KMS-11 (cell line): ENCODE data around the gene CMIP.

Experiments used
- H2AFZ ChIP-seq: fragments of 200-600 bp; sonication (generic); 2 replicates; pipeline ENCODE4 v1.6.1; 2016; ENCODE audit warnings: antibody characterized with exemption, mixed run types, low read depth
- H3K27ac ChIP-seq: fragments of 200-600 bp; sonication (generic); 2 replicates; pipeline ENCODE4 v1.6.1; 2016; ENCODE audit warnings: mild to moderate bottlenecking, mixed run types
- H3K27me3 ChIP-seq: fragments of 200-600 bp; sonication (generic); 2 replicates; pipeline ENCODE4 v1.6.1; 2017; ENCODE audit warnings: mild to moderate bottlenecking, low read depth, mixed run types, moderate library complexity; ENCODE audit not compliant: insufficient read depth
- H3K36me3 ChIP-seq: fragments of 200-600 bp; sonication (generic); 2 replicates; pipeline ENCODE4 v1.6.1; 2017; ENCODE audit warnings: mild to moderate bottlenecking, mixed run types; ENCODE audit not compliant: insufficient read depth
- H3K4me1 ChIP-seq: fragments of 200-600 bp; sonication (generic); 2 replicates; pipeline ENCODE4 v1.6.1; 2016; ENCODE audit warnings: mild to moderate bottlenecking, low read depth, mixed run types; ENCODE audit not compliant: poor library complexity, severe bottlenecking
- H3K4me2 ChIP-seq: fragments of 200-600 bp; sonication (generic); 2 replicates; pipeline ENCODE4 v1.7.0; 2016; ENCODE audit warnings: mild to moderate bottlenecking, mixed run types
- H3K4me3 ChIP-seq: fragments of 200-600 bp; sonication (generic); IDR thresholded peaks from 2 replicates; pipeline ENCODE4 v1.6.1; 2017; ENCODE audit warnings: low read depth, low read length, mixed read lengths; ENCODE audit not compliant: insufficient read depth
- H3K79me2 ChIP-seq: fragments of 200-600 bp; sonication (generic); 2 replicates; pipeline ENCODE4 v1.6.1; 2016; ENCODE audit warnings: low read depth, mixed run types; ENCODE audit not compliant: insufficient read depth
- H3K9ac ChIP-seq: fragments of 200-600 bp; sonication (generic); 2 replicates; pipeline ENCODE4 v1.6.1; 2016; ENCODE audit warnings: mild to moderate bottlenecking, mixed run types
- H4K20me1 ChIP-seq: fragments of 200-600 bp; sonication (generic); 2 replicates; pipeline ENCODE4 v1.6.1; 2016; ENCODE audit warnings: mild to moderate bottlenecking, mixed run types; ENCODE audit not compliant: insufficient read depth
- TF ChIP-seq, protein P1 (sequence below): fragments of 200-600 bp; sonication (generic); conservative IDR thresholded peaks from 2 replicates; pipeline ENCODE4 v1.6.1; 2017; ENCODE audit warnings: low read depth, mild to moderate bottlenecking, antibody characterized with exemption, low read length, moderate library complexity, mixed read lengths

CMIP gene

DNA sequence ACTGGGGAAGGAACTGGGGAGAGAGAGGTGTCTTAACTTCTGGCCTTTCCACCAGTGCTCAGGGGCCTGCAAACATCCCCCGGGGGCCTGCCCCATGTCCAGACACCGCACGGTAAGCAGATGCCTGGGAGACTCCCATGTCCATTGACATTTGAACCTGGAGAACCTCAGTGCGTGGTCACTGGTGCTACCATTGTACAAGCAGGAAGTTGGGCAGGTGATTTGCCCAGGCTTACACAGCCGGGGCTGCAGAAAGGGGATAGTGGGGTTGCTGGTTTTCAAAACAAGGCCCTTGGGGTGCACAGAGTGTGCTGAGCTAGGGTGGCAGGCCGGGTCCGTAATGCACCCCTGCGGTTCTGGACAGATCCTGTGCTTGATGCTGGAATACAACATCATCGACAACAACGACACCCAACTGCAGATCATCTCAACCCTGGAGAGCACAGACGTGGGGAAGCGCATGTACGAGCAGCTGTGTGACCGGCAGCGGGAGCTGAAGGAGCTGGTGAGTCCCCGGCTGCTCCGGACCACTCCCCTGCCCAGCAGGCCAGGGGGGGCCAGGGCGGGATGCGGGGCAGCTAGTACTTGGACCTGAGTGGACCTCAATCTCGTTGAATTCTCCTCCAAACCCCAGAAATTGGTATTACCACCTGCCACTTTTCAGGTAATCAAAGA lies 256.8 kb downstream of the CMIP start:
- Histone ChIP-seq H3K36me3 (no peaks in the 10 kb centered on the region), H2AFZ (no peak overlapping the region)
- TF ChIP-seq, protein P1, sequence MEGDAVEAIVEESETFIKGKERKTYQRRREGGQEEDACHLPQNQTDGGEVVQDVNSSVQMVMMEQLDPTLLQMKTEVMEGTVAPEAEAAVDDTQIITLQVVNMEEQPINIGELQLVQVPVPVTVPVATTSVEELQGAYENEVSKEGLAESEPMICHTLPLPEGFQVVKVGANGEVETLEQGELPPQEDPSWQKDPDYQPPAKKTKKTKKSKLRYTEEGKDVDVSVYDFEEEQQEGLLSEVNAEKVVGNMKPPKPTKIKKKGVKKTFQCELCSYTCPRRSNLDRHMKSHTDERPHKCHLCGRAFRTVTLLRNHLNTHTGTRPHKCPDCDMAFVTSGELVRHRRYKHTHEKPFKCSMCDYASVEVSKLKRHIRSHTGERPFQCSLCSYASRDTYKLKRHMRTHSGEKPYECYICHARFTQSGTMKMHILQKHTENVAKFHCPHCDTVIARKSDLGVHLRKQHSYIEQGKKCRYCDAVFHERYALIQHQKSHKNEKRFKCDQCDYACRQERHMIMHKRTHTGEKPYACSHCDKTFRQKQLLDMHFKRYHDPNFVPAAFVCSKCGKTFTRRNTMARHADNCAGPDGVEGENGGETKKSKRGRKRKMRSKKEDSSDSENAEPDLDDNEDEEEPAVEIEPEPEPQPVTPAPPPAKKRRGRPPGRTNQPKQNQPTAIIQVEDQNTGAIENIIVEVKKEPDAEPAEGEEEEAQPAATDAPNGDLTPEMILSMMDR = no peak

DNA sequence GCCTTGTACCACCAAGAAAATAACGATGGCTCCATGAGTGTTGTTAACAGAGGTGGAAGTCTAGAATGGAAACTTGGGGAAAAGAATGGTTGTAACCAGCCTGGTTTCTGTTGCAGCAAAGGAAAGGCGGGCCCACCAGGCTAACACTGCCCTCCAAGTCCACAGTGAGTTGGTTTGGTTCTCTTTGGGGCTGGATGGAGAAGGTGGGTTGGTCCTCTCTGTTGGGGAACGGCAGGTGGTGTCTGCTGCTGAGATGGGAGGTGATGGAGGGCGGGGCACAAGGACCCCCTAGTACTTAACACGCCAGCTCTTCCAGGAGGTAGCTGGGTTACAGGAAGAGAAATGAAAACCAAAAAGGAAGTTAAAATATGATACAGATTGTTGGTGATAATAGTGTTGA lies 257.9 kb downstream of the CMIP start:
- H4K20me1 ChIP-seq = no peaks in the 10 kb centered on the region
- no peak overlapping the region for H3K9ac ChIP-seq
- no peaks in the 10 kb centered on the region; the same call in 1 of the 2 replicates for H3K36me3 ChIP-seq
- H3K4me3 ChIP-seq = no peak overlapping the region
- no peaks in the 10 kb centered on the region for H3K79me2 ChIP-seq
- no peak overlapping the region; the same call in 1 of the 2 replicates for H3K27ac ChIP-seq
- no peak overlapping the region for H3K4me2 ChIP-seq
- no peaks in the 10 kb centered on the region for H3K4me1 ChIP-seq
- H2AFZ ChIP-seq = no peak overlapping the region
- TF ChIP-seq, protein P1 = no peak
- no peaks in the 10 kb centered on the region for H3K27me3 ChIP-seq

More for the DNA sequence above, 256.8 kb downstream of the CMIP start:
- peaks cover 7% of the 10 kb centered on the region for H3K4me1 ChIP-seq
- H4K20me1 ChIP-seq = no peaks in the 10 kb centered on the region
- no peak overlapping the region for H3K9ac ChIP-seq
- no peak overlapping the region for H3K4me3 ChIP-seq
- no peak overlapping the region for H3K27ac ChIP-seq
- no peak overlapping the region for H3K4me2 ChIP-seq
- no peaks in the 10 kb centered on the region for H3K27me3 ChIP-seq
- H3K79me2 ChIP-seq = no peaks in the 10 kb centered on the region

DNA sequence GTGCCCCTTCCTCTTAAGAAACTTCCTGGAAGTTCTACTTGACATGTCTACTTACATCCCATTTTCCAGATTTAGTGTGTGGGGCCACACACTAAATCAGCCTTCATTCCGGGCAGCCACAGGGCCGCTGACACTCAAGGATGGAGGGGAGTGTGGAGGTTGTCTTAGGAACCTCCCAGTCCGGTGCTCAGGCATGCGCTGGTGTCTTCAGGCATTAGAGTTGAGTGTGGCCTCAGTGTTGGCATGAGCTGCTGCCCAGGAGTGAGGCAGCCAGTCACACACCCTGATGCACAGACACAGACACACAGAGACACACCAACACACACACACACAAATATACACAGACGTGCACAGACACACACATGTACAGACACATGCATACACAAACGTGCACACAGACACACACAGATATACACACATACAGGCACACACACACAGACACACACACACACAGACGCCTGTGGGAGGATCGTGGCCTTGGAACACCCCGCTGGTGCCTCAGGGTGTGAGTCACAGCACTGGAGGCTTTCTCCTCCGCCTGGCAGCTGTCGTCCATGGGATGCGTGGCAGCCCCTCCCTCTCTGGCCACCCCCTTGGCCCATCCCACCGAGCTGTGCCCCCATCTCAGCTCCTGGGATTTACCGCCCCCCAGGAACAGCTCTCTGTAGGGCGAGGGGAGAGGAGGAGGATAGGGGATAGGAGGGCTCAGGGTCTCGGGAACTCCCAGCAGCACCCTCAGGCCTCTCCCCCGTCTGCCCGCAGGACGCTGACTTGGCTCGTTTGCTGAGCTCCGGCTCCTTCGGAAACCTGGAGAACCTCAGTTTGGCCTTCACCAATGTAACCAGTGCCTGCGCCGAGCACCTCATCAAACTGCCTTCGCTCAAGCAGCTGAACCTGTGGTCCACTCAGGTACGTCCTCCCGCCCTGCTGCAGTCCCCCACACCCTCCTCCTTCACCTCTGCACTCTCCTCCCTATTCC lies 258.9 kb downstream of the CMIP start:
- peaks cover 2% of the 10 kb centered on the region for H3K4me1 ChIP-seq
- H3K27ac ChIP-seq = peak overlapping the region; percentile 11; the same call in 1 of the 2 replicates
- H3K79me2 ChIP-seq = no peaks in the 10 kb centered on the region
- no peaks in the 10 kb centered on the region; the same call in 1 of the 2 replicates for H3K36me3 ChIP-seq
- no peak overlapping the region for H3K4me3 ChIP-seq
- H3K9ac ChIP-seq = no peak overlapping the region
- no peak overlapping the region for H3K4me2 ChIP-seq
- no peaks in the 10 kb centered on the region for H4K20me1 ChIP-seq
- H3K27me3 ChIP-seq = no peaks in the 10 kb centered on the region
- no peak overlapping the region for H2AFZ ChIP-seq
- TF ChIP-seq, protein P1 = no peak

DNA sequence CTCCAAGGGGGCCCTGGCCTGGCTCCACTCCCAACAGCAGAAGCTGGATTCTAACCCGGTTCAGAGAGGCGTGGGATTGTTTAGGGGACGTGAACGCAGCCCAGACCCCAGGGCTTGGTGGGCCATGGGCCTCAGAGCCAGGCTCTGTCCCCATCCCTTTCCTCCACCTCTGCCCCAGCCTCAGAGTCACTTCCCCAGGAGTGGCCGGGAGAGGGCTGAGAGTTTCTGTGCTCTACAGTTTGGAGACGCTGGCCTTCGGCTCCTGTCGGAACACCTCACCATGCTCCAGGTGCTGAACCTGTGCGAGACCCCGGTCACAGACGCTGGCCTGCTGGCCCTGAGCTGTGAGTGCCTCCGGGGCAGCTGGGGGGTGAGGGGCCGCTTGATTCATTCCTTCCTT lies 260.7 kb downstream of the CMIP start:
- TF ChIP-seq, protein P1 = no peak
- Histone ChIP-seq H3K4me2 (no peak overlapping the region), H3K79me2 (no peaks in the 10 kb centered on the region), H3K9ac (no peak overlapping the region), H3K27ac (no peak overlapping the region), H4K20me1 (no peaks in the 10 kb centered on the region), H2AFZ (no peak overlapping the region), H3K4me1 (peaks cover 10% of the 10 kb centered on the region), H3K27me3 (no peaks in the 10 kb centered on the region), H3K4me3 (no peak overlapping the region), H3K36me3 (no peaks in the 10 kb centered on the region; the same call in 1 of the 2 replicates)
